ENCODE data around the gene PRKN.

GRCh38 chr6:162331911-162332310 lies 395.7 kb downstream of the PRKN start:
- TF ChIP-seq CTCF (IDR thresholded peaks at IDR 0.05; ENCODE audit: poor library complexity, severe bottlenecking) (no peak), RAD21 (conservative IDR thresholded peaks at IDR 0.05) (no peak)

All from neural cell (in vitro differentiated cells).